ENCODE data around the gene ACADSB. TPM values are rescaled to one million over a fixed set of nuclear protein-coding genes. Genes with fewer than 3 reads are reported as not detected.
A peak's percentile ranks its signal among the peaks of the same experiment; 100 is the strongest.

Gene ACADSB
- total and polyA plus RNA-seq, 10 donors: 5.1 to 23.9 (median 14.3) TPM

DNA sequence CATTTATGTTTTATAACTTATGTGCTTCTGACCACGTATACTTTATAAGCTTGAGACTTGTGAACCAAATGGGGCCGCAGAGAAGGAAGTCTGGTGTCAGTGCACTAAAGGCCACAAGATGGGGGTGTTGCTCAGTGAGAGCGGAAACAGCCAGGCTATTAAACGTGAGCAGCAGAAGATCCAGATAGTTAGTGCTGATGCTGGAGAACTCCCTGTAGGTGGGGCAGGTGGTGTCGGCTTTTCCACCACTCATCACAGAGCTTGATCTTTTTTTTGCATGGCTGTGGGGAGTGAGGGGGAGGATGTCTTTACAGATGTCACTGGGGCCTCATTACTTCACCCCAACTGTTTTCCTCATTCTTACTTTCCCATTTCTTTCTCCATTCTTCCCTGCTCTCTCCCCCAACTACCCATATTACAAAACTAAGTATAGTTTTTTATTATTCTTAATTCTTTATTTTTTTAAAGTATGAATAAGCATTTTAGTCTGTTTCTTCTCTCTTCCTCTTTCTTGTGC, 34.7 kb downstream of the ACADSB start:
- Histone ChIP-seq H3K4me3 (no peak overlapping the region), H3K4me1 (peaks cover 0 to 12% (median 0%) of the 10 kb centered on the region in 6 donors), H3K9me3 (no peaks in the 10 kb centered on the region), H3K36me3 (peaks cover 0 to 60% (median 16%) of the 10 kb centered on the region in 6 donors), H3K27me3 (replicated peaks in 1 of 7) (no peaks in the 10 kb centered on the region), H3K27ac (no peak overlapping the region)
- no peak for DNase-seq
- intact Hi-C loops (cut with DNase I; ENCODE audit: low total_unique reads): loop anchor here (5.0 kb wide), 1 partner anchor 514 kb away; no protein-coding TSS in a partner anchor
- WGBS, 5 donors: 8 to 12% (median 9%) methylated on average over 5 of the region's 5 CpGs
- TF ChIP-seq, protein P1, sequence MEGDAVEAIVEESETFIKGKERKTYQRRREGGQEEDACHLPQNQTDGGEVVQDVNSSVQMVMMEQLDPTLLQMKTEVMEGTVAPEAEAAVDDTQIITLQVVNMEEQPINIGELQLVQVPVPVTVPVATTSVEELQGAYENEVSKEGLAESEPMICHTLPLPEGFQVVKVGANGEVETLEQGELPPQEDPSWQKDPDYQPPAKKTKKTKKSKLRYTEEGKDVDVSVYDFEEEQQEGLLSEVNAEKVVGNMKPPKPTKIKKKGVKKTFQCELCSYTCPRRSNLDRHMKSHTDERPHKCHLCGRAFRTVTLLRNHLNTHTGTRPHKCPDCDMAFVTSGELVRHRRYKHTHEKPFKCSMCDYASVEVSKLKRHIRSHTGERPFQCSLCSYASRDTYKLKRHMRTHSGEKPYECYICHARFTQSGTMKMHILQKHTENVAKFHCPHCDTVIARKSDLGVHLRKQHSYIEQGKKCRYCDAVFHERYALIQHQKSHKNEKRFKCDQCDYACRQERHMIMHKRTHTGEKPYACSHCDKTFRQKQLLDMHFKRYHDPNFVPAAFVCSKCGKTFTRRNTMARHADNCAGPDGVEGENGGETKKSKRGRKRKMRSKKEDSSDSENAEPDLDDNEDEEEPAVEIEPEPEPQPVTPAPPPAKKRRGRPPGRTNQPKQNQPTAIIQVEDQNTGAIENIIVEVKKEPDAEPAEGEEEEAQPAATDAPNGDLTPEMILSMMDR (IDR thresholded peaks at IDR 0.05 in 8 of 11, conservative IDR thresholded peaks at IDR 0.05 in 3 of 11): peak in 10 of 11 experiments; percentile 39 to 71 (median 55)
- TF ChIP-seq POLR2A (IDR thresholded peaks at IDR 0.05): no peak
- no peak for TF ChIP-seq POLR2AphosphoS5 (IDR thresholded peaks at IDR 0.05)

DNA sequence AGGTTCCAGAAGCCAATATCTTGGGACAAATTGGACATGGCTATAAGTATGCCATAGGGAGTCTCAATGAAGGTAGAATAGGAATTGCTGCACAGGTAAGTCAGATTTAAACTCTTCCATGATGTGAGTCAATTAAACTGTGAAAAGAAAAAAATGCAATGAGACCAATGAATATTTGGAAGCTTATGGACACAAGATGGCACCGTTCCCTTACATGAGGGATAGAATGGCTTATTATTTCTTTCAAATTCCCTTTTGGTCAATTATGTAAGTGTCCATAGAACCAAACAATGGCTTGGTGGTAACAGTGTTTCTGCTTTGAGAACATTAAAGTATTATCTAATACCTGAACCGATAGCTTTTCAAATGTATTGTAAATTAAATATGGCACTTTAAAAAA, 35.6 kb downstream of the ACADSB start:
- intact Hi-C loops (cut with DNase I; ENCODE audit: low total_unique reads): loop anchor here (5.0 kb wide), 1 partner anchor 513 kb away; no protein-coding TSS in a partner anchor
- DNase-seq: no peak
- Histone ChIP-seq H3K4me1 (peaks cover 0 to 6% (median 0%) of the 10 kb centered on the region in 6 donors), H3K4me3 (no peak overlapping the region), H3K27ac (no peak overlapping the region), H3K27me3 (replicated peaks in 1 of 7) (no peaks in the 10 kb centered on the region), H3K9me3 (no peaks in the 10 kb centered on the region), H3K36me3 (peaks cover 0 to 63% (median 19%) of the 10 kb centered on the region in 6 donors)
- WGBS, 5 donors: 90 to 94% (median 93%) methylated on average over 2 of the region's 2 CpGs
- TF ChIP-seq POLR2A (IDR thresholded peaks at IDR 0.05) (no peak), POLR2AphosphoS5 (IDR thresholded peaks at IDR 0.05) (no peak)
- TF ChIP-seq, protein P1 (IDR thresholded peaks at IDR 0.05 in 8 of 11, conservative IDR thresholded peaks at IDR 0.05 in 3 of 11): no peak

DNA sequence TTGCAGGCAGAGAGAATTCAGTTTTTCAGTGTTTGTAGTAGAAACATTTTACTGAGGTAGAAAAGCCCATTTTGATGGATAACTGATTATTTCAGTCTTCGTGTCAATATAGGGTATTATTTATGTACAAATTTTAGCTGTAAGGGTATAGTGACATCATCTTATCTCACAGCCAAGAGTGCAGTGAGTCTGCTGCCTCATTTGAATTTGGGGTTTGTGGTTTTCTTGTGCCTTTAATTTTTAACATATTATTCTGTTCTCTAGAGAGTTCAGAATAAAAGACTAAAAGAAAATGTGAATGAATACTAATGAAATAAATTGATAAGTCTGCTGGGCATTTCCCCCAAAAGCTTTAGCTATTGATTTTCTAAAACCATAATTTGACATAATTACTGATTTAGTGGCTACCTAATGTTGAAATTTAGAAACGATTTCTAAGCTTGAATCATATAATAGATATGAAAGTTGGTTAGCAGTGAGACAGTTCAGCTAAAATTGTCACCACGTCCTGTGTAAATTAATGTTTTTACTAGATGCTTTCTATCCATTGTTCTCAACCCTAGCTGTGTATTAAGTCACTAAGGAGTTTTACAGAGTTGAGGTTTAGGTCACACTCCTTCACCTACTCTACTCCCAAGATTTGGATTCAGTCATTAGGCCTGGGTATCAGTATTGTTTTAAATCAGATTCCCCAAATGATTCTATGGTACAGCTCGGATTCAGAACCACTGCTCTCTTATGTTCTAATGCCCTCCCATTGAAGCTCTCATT, 37.3 kb downstream of the ACADSB start:
- TF ChIP-seq, protein P1 (IDR thresholded peaks at IDR 0.05 in 8 of 11, conservative IDR thresholded peaks at IDR 0.05 in 3 of 11): no peak
- no peak for TF ChIP-seq POLR2AphosphoS5 (IDR thresholded peaks at IDR 0.05)
- TF ChIP-seq POLR2A (IDR thresholded peaks at IDR 0.05): no peak
- WGBS, 5 donors: 73 to 84% (median 74%) methylated on average over 4 of the region's 4 CpGs
- Histone ChIP-seq H3K27me3 (replicated peaks in 1 of 7) (no peaks in the 10 kb centered on the region), H3K4me3 (no peak overlapping the region), H3K9me3 (no peaks in the 10 kb centered on the region), H3K27ac (no peak overlapping the region), H3K36me3 (peaks cover 0 to 73% (median 22%) of the 10 kb centered on the region in 6 donors), H3K4me1 (peaks cover 0 to 6% (median 0%) of the 10 kb centered on the region in 6 donors)
- intact Hi-C loops (cut with DNase I; ENCODE audit: low total_unique reads): no loop called here
- DNase-seq: no peak

DNA sequence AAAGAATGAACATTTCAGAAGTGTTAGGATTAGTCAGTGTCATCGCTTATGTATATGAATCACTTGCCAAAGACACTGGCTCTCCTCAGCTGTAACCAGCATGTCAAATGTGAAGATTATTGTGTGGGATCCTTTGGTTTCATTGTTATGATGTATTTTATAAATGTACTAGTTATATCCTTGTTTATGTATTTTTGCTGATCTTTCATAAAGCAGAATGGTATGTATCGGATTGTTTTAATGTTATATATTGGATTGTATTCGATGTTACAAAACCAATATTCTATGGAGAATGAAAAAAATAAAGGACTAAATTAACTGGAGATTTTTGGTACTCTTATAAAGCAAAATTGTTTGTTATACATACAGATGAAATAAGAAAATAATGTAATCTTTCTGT, 49.2 kb downstream of the ACADSB start:
- Histone ChIP-seq H3K4me3 (no peak overlapping the region), H3K27me3 (replicated peaks in 1 of 7) (no peaks in the 10 kb centered on the region), H3K36me3 (peaks cover 0 to 32% (median 12%) of the 10 kb centered on the region in 6 donors), H3K9me3 (no peaks in the 10 kb centered on the region), H3K4me1 (no peaks in the 10 kb centered on the region), H3K27ac (no peak overlapping the region)
- no peak for DNase-seq
- WGBS, 5 donors: 90 to 99% (median 96%) methylated on average over 3 of the region's 3 CpGs
- TF ChIP-seq POLR2AphosphoS5 (IDR thresholded peaks at IDR 0.05): no peak
- no peak for TF ChIP-seq POLR2A (IDR thresholded peaks at IDR 0.05)
- TF ChIP-seq, protein P1 (IDR thresholded peaks at IDR 0.05 in 8 of 11, conservative IDR thresholded peaks at IDR 0.05 in 3 of 11): no peak
- intact Hi-C loops (cut with DNase I; ENCODE audit: low total_unique reads): no loop called here

Measured in spleen (tissue), 11 donors.